SJSA1 (cell line): ENCODE measurements around the gene RGS6. TPM values are rescaled to one million over a fixed set of nuclear protein-coding genes. Genes with fewer than 3 reads are reported as not detected.

ENCODE experiments used
- DNase-seq, 2 experiments: peaks; one replicate each; pipeline ENCODE4 v3.0.0-alpha.2; 2015 to 2020; ENCODE audit warnings: low spot score in 2 of 2, low read depth in 1 of 2
- H3K27ac ChIP-seq: fragments of 250-450 bp; sonication (Bioruptor Pico); 2 replicates; pipeline ENCODE4 v1.5.1; 2020; ENCODE audit warnings: mild to moderate bottlenecking, moderate library complexity
- H3K27me3 ChIP-seq: fragments of 250-450 bp; sonication (Bioruptor Pico); replicated peaks from 2 replicates; pipeline ENCODE4 v1.5.1; 2020; ENCODE audit warnings: mild to moderate bottlenecking, moderate library complexity
- H3K36me3 ChIP-seq: fragments of 250-450 bp; sonication (Bioruptor Pico); 2 replicates; pipeline ENCODE4 v1.5.1; 2020; ENCODE audit warnings: mild to moderate bottlenecking
- H3K4me1 ChIP-seq: fragments of 250-450 bp; sonication (Bioruptor Pico); replicated peaks from 2 replicates; pipeline ENCODE4 v1.6.1; 2021; ENCODE audit warnings: mild to moderate bottlenecking
- H3K4me3 ChIP-seq: fragments of 250-450 bp; sonication (Bioruptor Pico); 2 replicates; pipeline ENCODE4 v1.5.1; 2020; ENCODE audit warnings: mild to moderate bottlenecking
- H3K9me3 ChIP-seq: fragments of 250-450 bp; sonication (Bioruptor Pico); replicated peaks from 2 replicates; pipeline ENCODE4 v1.5.1; 2020; ENCODE audit warnings: mild to moderate bottlenecking
- total RNA-seq: library from RNA; depleted of rRNA; stranded (reverse); fragments of >200 nt; shearing (Covaris generic); gene quantifications from 2 replicates; pipeline ENCODE4 v1.2.3, GENCODE V29; 2014

RGS6 gene
- total RNA-seq, 1 experiment from 2014 or later, result not detected

- no peak overlapping the region for H3K4me3 ChIP-seq
- H3K36me3 ChIP-seq, result no peaks in the 10 kb centered on the region
- 0 out of 2 replicates have a peak, but pooled peaks cover 2% of the 10 kb centered on the region for H3K9me3 ChIP-seq
- H3K27ac ChIP-seq, result no peak overlapping the region
- no peaks in the 10 kb centered on the region for H3K27me3 ChIP-seq
- no peaks in the 10 kb centered on the region for H3K4me1 ChIP-seq
- no peak for DNase-seq
These were observed 246.3 kb downstream of the RGS6 start for GRCh38 chr14:72178517-72178916.

GRCh38 chr14:72182708-72183432, 250.6 kb downstream of the RGS6 start:
- Histone ChIP-seq H3K36me3 (no peaks in the 10 kb centered on the region), H3K27me3 (no peaks in the 10 kb centered on the region)

GRCh38 chr14:72183631-72184030, 251.4 kb downstream of the RGS6 start:
- Histone ChIP-seq H3K27ac (no peak overlapping the region), H3K4me3 (no peak overlapping the region), H3K4me1 (no peaks in the 10 kb centered on the region), H3K9me3 (no peaks in the 10 kb centered on the region), H3K27me3 (no peaks in the 10 kb centered on the region), H3K36me3 (no peaks in the 10 kb centered on the region)
- DNase-seq, result no peak

More at GRCh38 chr14:72182708-72183432, 250.6 kb downstream of the RGS6 start:
- H3K4me3 ChIP-seq, result no peak overlapping the region
- H3K9me3 ChIP-seq, result no peaks in the 10 kb centered on the region
- H3K4me1 ChIP-seq, result no peaks in the 10 kb centered on the region
- DNase-seq, result no peak
- H3K27ac ChIP-seq, result no peak overlapping the region

DNA sequence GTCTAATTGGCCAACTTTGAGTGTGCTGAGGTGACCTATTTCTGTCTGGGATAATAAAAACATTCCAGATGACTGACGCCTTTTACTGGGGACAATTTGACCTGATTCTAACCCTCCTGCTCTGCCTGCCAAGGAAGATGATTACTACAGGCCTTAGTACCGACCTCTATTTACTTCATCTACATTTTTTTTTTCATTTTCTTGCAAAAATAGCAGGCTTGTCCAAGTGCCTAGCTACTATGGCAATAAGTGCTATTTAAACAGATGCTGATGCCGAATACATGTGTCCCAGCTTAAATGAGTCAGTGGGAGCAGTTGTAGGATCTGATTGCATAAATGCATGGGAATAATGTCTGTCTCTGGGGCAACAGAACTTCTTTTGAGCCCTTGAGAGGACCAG, 254.3 kb downstream of the RGS6 start:
- no peaks in the 10 kb centered on the region for H3K27me3 ChIP-seq
- H3K4me1 ChIP-seq, result no peaks in the 10 kb centered on the region
- H3K9me3 ChIP-seq, result no peaks in the 10 kb centered on the region
- no peak overlapping the region for H3K27ac ChIP-seq
- no peak overlapping the region for H3K4me3 ChIP-seq
- H3K36me3 ChIP-seq, result no peaks in the 10 kb centered on the region
- DNase-seq, result no peak

DNA sequence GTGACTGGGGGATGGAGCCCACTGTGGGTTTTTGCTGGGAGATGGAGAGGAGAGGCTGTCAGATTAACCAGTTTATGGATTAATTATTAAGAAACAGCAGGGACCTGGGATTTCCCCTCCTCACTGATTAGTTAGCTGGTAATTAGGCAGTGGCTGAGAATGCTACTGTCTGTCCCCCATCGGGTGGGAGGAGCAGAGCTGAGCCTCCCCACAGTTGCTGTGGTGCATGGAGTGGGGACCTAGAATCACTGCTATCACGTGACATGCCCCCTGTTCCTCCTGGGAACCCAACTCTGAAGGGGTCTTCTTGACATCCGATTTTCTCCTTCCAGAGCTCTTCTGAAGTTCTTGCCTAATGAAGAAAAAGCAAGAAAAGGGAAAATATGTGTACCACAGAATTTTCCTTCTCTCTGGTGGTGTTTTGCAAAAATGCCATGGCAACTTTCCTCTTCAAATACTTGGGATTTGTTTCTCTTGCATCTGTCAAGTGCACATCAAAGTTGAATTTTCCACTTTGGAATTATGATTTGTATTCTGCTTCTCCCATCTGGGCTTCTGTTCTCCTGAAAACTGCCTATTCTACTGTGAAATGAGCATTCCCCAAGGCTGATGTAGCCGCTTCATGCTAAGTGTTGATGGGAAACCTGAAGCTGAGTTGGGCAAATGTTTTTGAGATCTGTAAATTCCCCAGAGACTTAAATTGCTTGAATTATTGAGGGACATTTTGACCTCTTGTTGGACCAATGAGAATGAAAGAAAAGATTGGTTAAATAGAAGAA, 264.2 kb downstream of the RGS6 start:
- no peak for DNase-seq
- Histone ChIP-seq H3K4me3 (no peak overlapping the region), H3K27ac (no peak overlapping the region), H3K27me3 (no peaks in the 10 kb centered on the region), H3K9me3 (no peaks in the 10 kb centered on the region), H3K36me3 (no peaks in the 10 kb centered on the region), H3K4me1 (no peaks in the 10 kb centered on the region)

GRCh38 chr14:72201645-72202044, 269.4 kb downstream of the RGS6 start:
- H3K27ac ChIP-seq, result no peak overlapping the region
- no peak overlapping the region for H3K4me3 ChIP-seq
- H3K4me1 ChIP-seq, result no peaks in the 10 kb centered on the region
- DNase-seq, result no peak
- H3K9me3 ChIP-seq, result no peaks in the 10 kb centered on the region
- no peaks in the 10 kb centered on the region for H3K27me3 ChIP-seq
- H3K36me3 ChIP-seq, result no peaks in the 10 kb centered on the region

DNA sequence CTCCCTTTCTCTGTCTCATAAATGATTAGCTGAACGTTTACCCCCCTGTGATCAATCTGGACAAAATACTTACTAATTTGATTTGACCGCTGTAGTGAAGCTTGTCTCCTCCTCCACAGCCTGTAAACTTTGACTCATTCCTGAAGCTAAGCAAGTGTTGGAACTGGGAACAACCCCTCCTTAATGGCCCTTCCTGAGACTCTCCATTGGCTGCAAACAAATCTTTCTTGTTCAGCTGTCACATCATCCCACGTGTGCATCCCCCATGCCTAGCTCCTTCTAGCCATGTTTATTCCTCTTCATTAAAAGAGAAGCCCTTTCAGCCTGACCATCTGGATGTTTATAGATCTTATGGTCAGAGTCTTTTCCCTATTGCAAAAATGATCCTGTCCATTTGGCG, 281.2 kb downstream of the RGS6 start:
- DNase-seq, result no peak
- no peak overlapping the region for H3K4me3 ChIP-seq
- H3K9me3 ChIP-seq, result no peaks in the 10 kb centered on the region
- H3K4me1 ChIP-seq, result no peaks in the 10 kb centered on the region
- no peak overlapping the region for H3K27ac ChIP-seq
- H3K27me3 ChIP-seq, result no peaks in the 10 kb centered on the region
- H3K36me3 ChIP-seq, result no peaks in the 10 kb centered on the region

- Histone ChIP-seq H3K27me3 (no peaks in the 10 kb centered on the region), H3K36me3 (no peaks in the 10 kb centered on the region)
- no peak for DNase-seq
These were observed 282.9 kb downstream of the RGS6 start for GRCh38 chr14:72215080-72215479.

GRCh38 chr14:72217135-72217534, 284.9 kb downstream of the RGS6 start:
- Histone ChIP-seq H3K27me3 (no peaks in the 10 kb centered on the region), H3K27ac (no peak overlapping the region), H3K4me1 (no peaks in the 10 kb centered on the region), H3K36me3 (no peaks in the 10 kb centered on the region), H3K9me3 (no peaks in the 10 kb centered on the region), H3K4me3 (no peak overlapping the region)
- DNase-seq, result no peak

More at GRCh38 chr14:72215080-72215479, 282.9 kb downstream of the RGS6 start:
- Histone ChIP-seq H3K4me3 (no peak overlapping the region), H3K4me1 (no peaks in the 10 kb centered on the region), H3K27ac (no peak overlapping the region), H3K9me3 (no peaks in the 10 kb centered on the region)

DNA sequence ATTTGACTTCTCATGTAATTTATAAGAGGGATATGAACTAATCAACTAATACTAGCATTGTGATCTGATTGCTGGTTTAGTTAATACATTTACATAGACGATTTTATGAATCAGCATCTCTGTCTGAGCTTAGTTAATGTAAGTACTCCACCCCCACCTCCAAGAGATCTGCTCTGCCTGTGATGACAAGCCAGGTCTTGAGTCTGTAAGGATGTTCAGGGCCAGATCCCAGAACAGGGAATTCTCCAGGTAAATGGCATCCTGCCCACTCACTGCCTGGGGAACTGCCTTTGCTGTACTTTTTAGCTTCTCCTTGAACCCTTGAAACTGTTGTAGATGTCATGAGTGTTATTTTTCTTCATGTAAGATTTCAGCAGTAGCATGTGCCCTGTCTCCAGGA, 289.8 kb downstream of the RGS6 start:
- Histone ChIP-seq H3K4me3 (no peak overlapping the region), H3K4me1 (no peaks in the 10 kb centered on the region), H3K27me3 (no peaks in the 10 kb centered on the region), H3K9me3 (no peaks in the 10 kb centered on the region), H3K27ac (no peak overlapping the region), H3K36me3 (no peaks in the 10 kb centered on the region)
- DNase-seq, result no peak

GRCh38 chr14:72236629-72237028, 304.4 kb downstream of the RGS6 start:
- no peak overlapping the region for H3K27ac ChIP-seq
- H3K4me3 ChIP-seq, result no peak overlapping the region
- no peak for DNase-seq
- no peaks in the 10 kb centered on the region for H3K4me1 ChIP-seq
- H3K36me3 ChIP-seq, result no peaks in the 10 kb centered on the region
- no peaks in the 10 kb centered on the region for H3K9me3 ChIP-seq
- H3K27me3 ChIP-seq, result no peaks in the 10 kb centered on the region

GRCh38 chr14:72237722-72238666, 305.8 kb downstream of the RGS6 start:
- H3K27me3 ChIP-seq, result no peaks in the 10 kb centered on the region
- H3K4me1 ChIP-seq, result no peaks in the 10 kb centered on the region
- H3K36me3 ChIP-seq, result no peaks in the 10 kb centered on the region
- no peaks in the 10 kb centered on the region for H3K9me3 ChIP-seq
- no peak for DNase-seq
- H3K27ac ChIP-seq, result no peak overlapping the region
- H3K4me3 ChIP-seq, result no peak overlapping the region

DNA sequence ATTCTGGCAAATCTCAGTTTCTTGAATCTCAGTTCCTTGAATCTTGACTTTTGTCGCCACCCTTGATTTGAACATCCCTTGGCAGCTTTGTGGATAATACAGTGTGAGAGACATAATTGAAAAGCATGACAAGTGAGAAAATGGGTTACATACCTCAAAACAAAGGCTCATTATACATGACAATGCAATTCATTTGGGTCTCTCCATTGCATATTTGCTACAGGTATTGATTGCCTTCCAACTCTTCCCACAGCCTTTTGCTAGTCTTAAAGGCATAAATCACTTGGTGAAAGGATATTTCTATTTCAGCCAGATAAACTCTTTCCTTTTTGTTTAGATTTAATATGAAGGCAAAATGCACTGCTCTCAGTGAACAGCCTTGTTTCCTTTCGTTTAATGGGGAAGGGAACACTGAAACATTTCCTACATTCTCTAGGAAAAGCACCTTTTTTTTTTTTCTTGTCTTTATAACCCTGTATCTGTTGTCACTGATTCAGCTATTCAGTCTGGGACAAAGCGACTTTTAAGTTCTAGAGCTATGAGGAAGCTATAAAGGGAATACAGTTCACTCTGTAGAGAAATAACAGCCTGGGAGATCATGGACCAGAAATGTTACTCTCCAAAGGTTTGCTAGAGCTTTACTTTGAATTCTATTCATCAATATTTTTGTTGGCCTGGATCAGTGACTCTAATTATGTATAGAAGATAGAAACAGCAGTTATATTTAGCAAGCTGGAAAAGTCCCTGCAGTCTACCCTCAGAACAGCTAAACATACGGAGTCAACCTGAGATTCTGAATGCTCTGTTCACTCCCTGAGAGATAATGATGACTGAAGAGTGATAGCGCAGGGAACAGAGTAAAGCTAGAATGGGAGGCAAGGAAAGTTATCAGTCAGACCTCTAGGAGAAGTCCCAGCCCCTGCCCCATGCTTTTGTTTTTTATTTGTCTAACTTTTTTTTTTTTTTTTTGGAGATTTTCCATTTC, 311.4 kb downstream of the RGS6 start:
- H3K27me3 ChIP-seq, result no peaks in the 10 kb centered on the region
- DNase-seq, result no peak
- H3K36me3 ChIP-seq, result no peaks in the 10 kb centered on the region
- no peaks in the 10 kb centered on the region for H3K4me1 ChIP-seq
- no peak overlapping the region for H3K27ac ChIP-seq
- no peaks in the 10 kb centered on the region for H3K9me3 ChIP-seq
- H3K4me3 ChIP-seq, result no peak overlapping the region
